ENCODE data around the gene RANBP3L.
A peak's percentile ranks its signal among the peaks of the same experiment; 100 is the strongest.

The RANBP3L gene

GRCh38 chr5:36244076-36244475 is 57.6 kb downstream of the RANBP3L start:
- H3K36me3 ChIP-seq (ENCODE audit: low read length), result no peaks in the 10 kb centered on the region
- H3F3A ChIP-seq (ENCODE audit: insufficient read depth), result peaks cover 19% of the 10 kb centered on the region; the same call in 1 of the 2 replicates
- H3K4me2 ChIP-seq (ENCODE audit: low read depth, low read length, poor library complexity, severe bottlenecking), result no peak overlapping the region
- no peaks in the 10 kb centered on the region for H3K9me2 ChIP-seq (replicated peaks; ENCODE audit: insufficient read depth, low read length)
- no peak overlapping the region for H3K27ac ChIP-seq (ENCODE audit: low read depth, low read length)
- H2AFZ ChIP-seq (ENCODE audit: low read depth, low read length, severe bottlenecking), result no peak overlapping the region
- H4K20me1 ChIP-seq (ENCODE audit: low read depth, low read length), result no peaks in the 10 kb centered on the region
- H3K4me3 ChIP-seq (ENCODE audit: insufficient read depth, low read length, poor library complexity, severe bottlenecking), result no peak overlapping the region
- H3K27me3 ChIP-seq (ENCODE audit: low read length), result no peaks in the 10 kb centered on the region
- H3K9ac ChIP-seq (ENCODE audit: low read length), result no peak overlapping the region
- TF ChIP-seq EZH2phosphoT487 (conservative IDR thresholded peaks at IDR 0.05; ENCODE audit: low read length) (no peak), CTCF (IDR thresholded peaks at IDR 0.05; ENCODE audit: insufficient read depth, low read length, poor library complexity, severe bottlenecking) (no peak)
- no peaks in the 10 kb centered on the region for H3K79me2 ChIP-seq (ENCODE audit: insufficient read depth, low read length)
- no peaks in the 10 kb centered on the region for H3K9me3 ChIP-seq (ENCODE audit: insufficient read depth, low read length)

- Histone ChIP-seq H3K4me2 (ENCODE audit: low read depth, low read length, poor library complexity, severe bottlenecking) (no peak overlapping the region), H2AFZ (ENCODE audit: low read depth, low read length, severe bottlenecking) (no peak overlapping the region), H3K9me3 (ENCODE audit: insufficient read depth, low read length) (no peaks in the 10 kb centered on the region), H3K79me2 (ENCODE audit: insufficient read depth, low read length) (no peaks in the 10 kb centered on the region), H3K27me3 (ENCODE audit: low read length) (no peaks in the 10 kb centered on the region), H3K9me2 (replicated peaks; ENCODE audit: insufficient read depth, low read length) (no peaks in the 10 kb centered on the region), H3K27ac (ENCODE audit: low read depth, low read length) (no peak overlapping the region), H3K9ac (ENCODE audit: low read length) (no peak overlapping the region), H4K20me1 (ENCODE audit: low read depth, low read length) (no peaks in the 10 kb centered on the region), H3F3A (ENCODE audit: insufficient read depth) (peaks cover 19% of the 10 kb centered on the region; the same call in 1 of the 2 replicates), H3K36me3 (ENCODE audit: low read length) (no peaks in the 10 kb centered on the region), H3K4me3 (ENCODE audit: insufficient read depth, low read length, poor library complexity, severe bottlenecking) (no peak overlapping the region)
- no peak for TF ChIP-seq EZH2phosphoT487 (conservative IDR thresholded peaks at IDR 0.05; ENCODE audit: low read length)
- no peak for TF ChIP-seq CTCF (IDR thresholded peaks at IDR 0.05; ENCODE audit: insufficient read depth, low read length, poor library complexity, severe bottlenecking)
Measured at GRCh38 chr5:36243653-36244052, 58.0 kb downstream of the RANBP3L start.

- H3K27ac ChIP-seq (ENCODE audit: low read depth, low read length), result peak overlapping the region; percentile 15; the same call in 1 of the 2 replicates
- H3K4me3 ChIP-seq (ENCODE audit: insufficient read depth, low read length, poor library complexity, severe bottlenecking), result peak overlapping the region; percentile 81
- no peaks in the 10 kb centered on the region for H4K20me1 ChIP-seq (ENCODE audit: low read depth, low read length)
- peak overlapping the region; percentile 67 for H3K9ac ChIP-seq (ENCODE audit: low read length)
- H3K9me3 ChIP-seq (ENCODE audit: insufficient read depth, low read length), result no peaks in the 10 kb centered on the region
- H2AFZ ChIP-seq (ENCODE audit: low read depth, low read length, severe bottlenecking), result peak overlapping the region; percentile 100
- H3K36me3 ChIP-seq (ENCODE audit: low read length), result no peaks in the 10 kb centered on the region
- peaks cover 19% of the 10 kb centered on the region; the same call in 1 of the 2 replicates for H3F3A ChIP-seq (ENCODE audit: insufficient read depth)
- peak overlapping the region; percentile 74 for H3K4me2 ChIP-seq (ENCODE audit: low read depth, low read length, poor library complexity, severe bottlenecking)
- H3K27me3 ChIP-seq (ENCODE audit: low read length), result no peaks in the 10 kb centered on the region
- no peaks in the 10 kb centered on the region for H3K9me2 ChIP-seq (replicated peaks; ENCODE audit: insufficient read depth, low read length)
- TF ChIP-seq CTCF (IDR thresholded peaks at IDR 0.05; ENCODE audit: insufficient read depth, low read length, poor library complexity, severe bottlenecking) (no peak), EZH2phosphoT487 (conservative IDR thresholded peaks at IDR 0.05; ENCODE audit: low read length) (no peak)
- H3K79me2 ChIP-seq (ENCODE audit: insufficient read depth, low read length), result no peaks in the 10 kb centered on the region
Measured at GRCh38 chr5:36242534-36243485, 58.9 kb downstream of the RANBP3L start.

All from SU-DHL-6 (cell line).